K562 (cell line): ENCODE results near the gene EXOC4. TPM values are rescaled to one million over a fixed set of nuclear protein-coding genes. Genes with fewer than 3 reads are reported as not detected.

ENCODE experiments used
- ATAC-seq: fragments of 200-7000 bp; cut with Tn5 transposase; 3 replicates; pipeline ENCODE4 v1.9.1; 2020; ENCODE audit warnings: moderate library complexity
- BruUV-seq: library from RNA; stranded (reverse); fragments of 400-500 nt; replicated peaks from 2 replicates; lab custom pipeline; 2021; lab: Mats Ljungman, UMichigan
- CTCF ChIA-PET: fragments of 300-600 bp; formaldehyde crosslinking; extraction: SDS; loops from one replicate; lab custom pipeline; 2021; ENCODE audit warnings: low intra/inter-chr PET ratio; lab: Yijun Ruan, JAX
- POLR2A ChIA-PET: fragments of 300-600, 350-650 bp; sonication (Branson Sonifier 250); formaldehyde crosslinking; extraction: SDS; loops from one replicate; lab custom pipeline; 2021; ENCODE audit warnings: antibody characterized with exemption, inconsistent platforms; lab: Yijun Ruan, JAX
- DNase-seq, 4 experiments: peaks; one replicate each; pipeline versions ENCODE4 v3.0.0 to v3.0.0-alpha.2; 2011 to 2018; ENCODE audit warnings: low spot score in 3 of 4, mixed read lengths in 3 of 4; ENCODE audit errors: extremely low read depth in 1 of 4
- FAIRE-seq: peaks from 2 replicates; lab custom pipeline; 2011; peaks lifted over from hg19 to GRCh38; lab: Jason Lieb, UNC
- H2AFZ ChIP-seq: 2 replicates; pipeline ENCODE4 v1.6.0; 2011; ENCODE audit warnings: low read depth, low read length, control low read depth, inconsistent platforms
- H3K27ac ChIP-seq: fragments of 200-600 bp; 3 replicates; pipeline ENCODE4 v1.8.0; 2011; ENCODE audit warnings: low read depth, mild to moderate bottlenecking, control low read depth, inconsistent platforms, low read length, moderate library complexity, mixed read lengths; ENCODE audit errors: extremely low read depth
- H3K27me3 ChIP-seq, 2 experiments: fragments of 300-600 bp in 1 of 2; 2 replicates in 1 of 2; 3 replicates in 1 of 2; pipeline versions ENCODE4 v1.6.0 to v1.8.0; 2011; ENCODE audit warnings: inconsistent platforms in 2 of 2, low read length in 2 of 2, mild to moderate bottlenecking in 1 of 2, mixed read lengths in 1 of 2, moderate library complexity in 1 of 2; ENCODE audit not compliant: control insufficient read depth in 2 of 2, insufficient read depth in 2 of 2
- H3K36me3 ChIP-seq: fragments of 300-600 bp; 3 replicates; pipeline ENCODE4 v1.8.0; 2011; ENCODE audit warnings: mild to moderate bottlenecking, low read length, inconsistent platforms; ENCODE audit not compliant: control insufficient read depth, insufficient read depth
- H3K4me1 ChIP-seq, 2 experiments: fragments of 200-600 bp in 1 of 2; replicated peaks in 1 of 2; 2 replicates in 1 of 2; 3 replicates in 1 of 2; pipeline versions ENCODE4 v1.5.1 to v1.8.0; 2011; ENCODE audit warnings: inconsistent platforms in 2 of 2, low read length in 2 of 2, mild to moderate bottlenecking in 1 of 2, mixed read lengths in 1 of 2, moderate library complexity in 1 of 2; ENCODE audit not compliant: control insufficient read depth in 2 of 2, insufficient read depth in 2 of 2
- H3K4me2 ChIP-seq: 2 replicates; pipeline ENCODE4 v1.6.1; 2011; ENCODE audit warnings: low read length, control low read depth, inconsistent platforms, mixed read lengths; ENCODE audit not compliant: insufficient read depth
- H3K4me3 ChIP-seq: fragments of 200-600 bp; sonication (generic), shearing (Covaris generic); 2 replicates; pipeline ENCODE4 v1.5.1; 2016; ENCODE audit warnings: control low read depth, inconsistent platforms
- H3K79me2 ChIP-seq: fragments of 200-600 bp; 3 replicates; pipeline ENCODE4 v1.8.0; 2011; ENCODE audit warnings: low read length, inconsistent platforms; ENCODE audit not compliant: control insufficient read depth, insufficient read depth
- H3K9ac ChIP-seq, 2 experiments: 2 replicates each; pipeline versions ENCODE4 v1.6.0 to v1.6.1; 2011; ENCODE audit warnings: low read depth in 2 of 2, low read length in 2 of 2, control low read depth in 1 of 2, inconsistent platforms in 1 of 2, mild to moderate bottlenecking in 1 of 2, mixed read lengths in 1 of 2; ENCODE audit not compliant: insufficient read depth in 1 of 2
- H3K9me1 ChIP-seq: one replicate; pipeline ENCODE4 v1.6.0; 2011; ENCODE audit warnings: inconsistent platforms, mild to moderate bottlenecking, low read length, moderate library complexity; ENCODE audit not compliant: control insufficient read depth, insufficient read depth
- H3K9me3 ChIP-seq: replicated peaks from 2 replicates; pipeline ENCODE4 v1.5.1; 2011; ENCODE audit warnings: low read depth, low read length, inconsistent platforms; ENCODE audit not compliant: control insufficient read depth, insufficient read depth
- H4K20me1 ChIP-seq: replicated peaks from 2 replicates; pipeline ENCODE4 v1.6.1; 2011; ENCODE audit warnings: low read length, inconsistent platforms, mixed read lengths; ENCODE audit not compliant: control insufficient read depth, insufficient read depth
- ASH1L ChIP-seq: fragments of 450-650 bp; IDR thresholded peaks from 2 replicates; pipeline ENCODE4 v1.6.1; 2018; ENCODE audit warnings: borderline replicate concordance, mild to moderate bottlenecking, low read depth; ENCODE audit not compliant: partially characterized antibody
- CBX3 ChIP-seq, 2 experiments: IDR thresholded peaks; 1 replicate in 1 of 2; 2 replicates in 1 of 2; pipeline ENCODE4 v1.6.1; 2012; ENCODE audit warnings: inconsistent platforms in 2 of 2, low read length in 2 of 2, borderline replicate concordance in 1 of 2, control low read depth in 1 of 2
- CBX8 ChIP-seq: fragments of 200-600 bp; sonication (generic); IDR thresholded peaks from 2 replicates; pipeline ENCODE4 v1.6.1; 2012; ENCODE audit warnings: borderline replicate concordance, mixed run types, low read depth, mild to moderate bottlenecking, moderate library complexity, mixed read lengths, low read length, control low read depth, inconsistent platforms; ENCODE audit not compliant: poor library complexity, severe bottlenecking; ENCODE audit errors: extremely low read depth
- EZH2 ChIP-seq: IDR thresholded peaks from 2 replicates; pipeline ENCODE4 v1.6.1; 2012; ENCODE audit warnings: low read depth, mild to moderate bottlenecking, inconsistent platforms, low read length, borderline replicate concordance
- FOXJ3 ChIP-seq: sonication (generic); formaldehyde crosslinking; IDR thresholded peaks from 2 replicates; pipeline ENCODE4 v1.4.0; 2020; ENCODE audit warnings: mild to moderate bottlenecking, missing genetic modification reagents
- GMEB1 ChIP-seq: fragments of 250-450 bp; sonication (Bioruptor Pico); IDR thresholded peaks from 2 replicates; pipeline ENCODE4 v1.4.0; 2020; ENCODE audit warnings: mild to moderate bottlenecking
- LARP7 ChIP-seq: fragments of 450-650 bp; IDR thresholded peaks from 2 replicates; pipeline ENCODE4 v1.6.1; 2016
- MAFG ChIP-seq: fragments of 450-650 bp; conservative IDR thresholded peaks from 2 replicates; pipeline ENCODE4 v1.6.1; 2016; ENCODE audit warnings: missing genetic modification characterization, missing compliant biosample characterization
- NFATC3 ChIP-seq: fragments of 450-650 bp; IDR thresholded peaks from 2 replicates; pipeline ENCODE4 v1.6.1; 2017; ENCODE audit warnings: mild to moderate bottlenecking
- NFIX ChIP-seq: fragments of 250-450 bp; sonication (Bioruptor Pico); IDR thresholded peaks from 2 replicates; pipeline ENCODE4 v1.4.0; 2020; ENCODE audit warnings: low read depth, mild to moderate bottlenecking, moderate library complexity
- RBFOX2 ChIP-seq: fragments of 200-400 bp; formaldehyde crosslinking; IDR thresholded peaks from 2 replicates; pipeline ENCODE4 v1.6.1; 2017; ENCODE audit warnings: low read depth, mild to moderate bottlenecking, low read length, moderate library complexity
- STAT6 ChIP-seq: sonication (generic); formaldehyde crosslinking; IDR thresholded peaks from 2 replicates; pipeline ENCODE4 v1.8.1; 2023; ENCODE audit warnings: mild to moderate bottlenecking, missing genetic modification reagents
- TAF1 ChIP-seq: IDR thresholded peaks from 2 replicates; pipeline ENCODE4 v1.6.1; 2011; ENCODE audit warnings: mild to moderate bottlenecking, low read length, moderate library complexity; ENCODE audit not compliant: insufficient read depth, control insufficient read depth, severe bottlenecking; ENCODE audit errors: extremely low read depth
- TSHZ1 ChIP-seq: fragments of 250-450 bp; sonication (Bioruptor Pico); IDR thresholded peaks from 2 replicates; pipeline ENCODE4 v1.4.0; 2020; ENCODE audit warnings: mild to moderate bottlenecking, moderate library complexity
- ZNF165 ChIP-seq: fragments of 250-450 bp; sonication (Bioruptor Pico); IDR thresholded peaks from 2 replicates; pipeline ENCODE4 v1.4.0; 2020; ENCODE audit warnings: borderline replicate concordance
- ZNF174 ChIP-seq: fragments of 250-450 bp; sonication (Bioruptor Pico); IDR thresholded peaks from 2 replicates; pipeline ENCODE4 v1.4.0; 2020; ENCODE audit warnings: mild to moderate bottlenecking
- WGBS: fragments of 100-300 bp; shearing (Covaris generic); methylation state at CpG from one replicate; pipeline ENCODE4 v1.1.6; 2016; ENCODE audit warnings: low coverage, mixed read lengths; ENCODE audit not compliant: insufficient coverage; ENCODE audit errors: missing lambda C conversion rate; 5-methylcytosine and 5-hydroxymethylcytosine counted together
- in situ Hi-C: fragments of 300-500 bp; cut with MboI; formaldehyde crosslinking; loops from 4 replicates; pipeline ENCODE4 v1.15.0; 2018; ENCODE audit warnings: inconsistent platforms, mixed read lengths
- intact Hi-C: fragments of 100-400 bp; cut with micrococcal nuclease; formaldehyde crosslinking; loops from 2 replicates; pipeline ENCODE4 v1.14.2; 2022
- polyA plus RNA-seq, 8 experiments: library from polyadenylated mRNA; depleted of rRNA in 4 of 8; stranded (reverse) in 5 of 8; unstranded in 3 of 8; fragments of >200 nt; fragmentation: Nextera tagmentation in 2 of 8; fragmentation: Illumina TruSeq in 1 of 8; extraction: Ambion mirVana in 2 of 8; extraction: Trizol in 1 of 8; gene quantifications; 2 replicates each; pipeline versions ENCODE4 v1.2.1 to v1.2.3, GENCODE V29; 2011 to 2014; ENCODE audit warnings: inconsistent platforms in 1 of 8, missing spikeins in 1 of 8
- total RNA-seq, 7 experiments: library from RNA; depleted of rRNA in 6 of 7; stranded (reverse); fragments of >200 nt in 6 of 7; fragmentation: Illumina TruSeq in 2 of 7; extraction: Trizol in 2 of 7; gene quantifications; 2 replicates each; pipeline versions ENCODE4 v1.2.1 to v1.2.3, GENCODE V29; 2011 to 2021; ENCODE audit warnings: low replicate concordance in 1 of 7

The EXOC4 gene
- total and polyA plus RNA-seq, 9 of the 15 experiments (the other 6 are each of a cell fraction or from before 2014, with no cell fraction given) = 18.5 to 73.1 (median 46.6) TPM

GRCh38 chr7:133843341-133843740 is 590.5 kb downstream of the EXOC4 start:
- no peak for ATAC-seq
- BruUV-seq = no TSS peak
- FAIRE-seq = no peak
- intact Hi-C loops (no loop called here), in situ Hi-C loops (no loop called here)
- H3K9me3 ChIP-seq = no peaks in the 10 kb centered on the region
- H3K4me1 ChIP-seq = no peaks in the 10 kb centered on the region
- no peaks in the 10 kb centered on the region for H3K27me3 ChIP-seq
- 40% methylated on average over 2 of the region's 2 CpGs for WGBS
- no peak overlapping the region for H3K4me2 ChIP-seq
- H3K9ac ChIP-seq = no peak overlapping the region
- no peaks in the 10 kb centered on the region for H3K79me2 ChIP-seq
- H3K27ac ChIP-seq = no peak overlapping the region
- H3K36me3 ChIP-seq = no peaks in the 10 kb centered on the region
- H3K9me1 ChIP-seq = no peaks in the 10 kb centered on the region
- no peak overlapping the region for H3K4me3 ChIP-seq
- H2AFZ ChIP-seq = no peak overlapping the region
- no peak for DNase-seq
- ChIA-PET POLR2A (interaction anchor here (1.1 kb wide), 1 partner anchor 17 kb away, joined by 3 read pairs; no protein-coding TSS in a partner anchor), CTCF (no interaction called here)
- no peaks in the 10 kb centered on the region for H4K20me1 ChIP-seq
- TF ChIP-seq CBX3 (IDR thresholded peaks at IDR 0.05; ENCODE audit: borderline replicate concordance in 1 of 2, low read length in 2 of 2) (no peak), LARP7 (no peak), ZNF165 (CRISPR knock-in tag) (no peak), TAF1 (no peak), NFATC3 (no peak), RBFOX2 (no peak), STAT6 (no peak), TSHZ1 (CRISPR knock-in tag) (no peak), FOXJ3 (no peak), CBX8 (no peak), EZH2 (no peak), ASH1L (no peak), MAFG (no peak), GMEB1 (CRISPR knock-in tag) (no peak), ZNF174 (CRISPR knock-in tag) (no peak), NFIX (no peak)
